Measurements from ENCODE around the gene SCO1.
"Not testable (repeated sequence)": the region's sequence is repeated elsewhere in the genome, so short reads cannot be mapped to it uniquely, and the experiment has no call there.

SCO1 gene

DNA sequence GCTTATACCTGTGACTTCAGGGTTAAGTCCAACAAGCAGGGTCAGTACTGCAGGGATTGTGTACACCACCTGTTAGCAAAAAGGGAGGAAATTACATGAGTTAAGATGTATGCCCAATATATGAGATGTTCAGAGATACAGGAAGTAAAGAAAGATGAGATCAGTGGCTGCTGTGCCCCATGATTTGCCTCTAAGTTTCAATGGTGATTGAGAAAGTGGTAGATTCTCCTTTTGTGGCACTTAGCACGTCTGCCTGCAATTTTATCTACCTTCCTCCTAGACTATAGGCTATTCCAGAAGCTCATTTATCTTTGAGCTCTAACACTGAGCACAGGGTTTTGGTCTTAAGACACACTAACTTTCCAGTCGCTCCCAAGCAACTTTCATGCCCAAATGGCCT is 28.9 kb upstream of the SCO1 start:
- DNase-seq (ENCODE audit: low read depth in 4 of 4, low spot score in 1 of 4) = no peak

DNA sequence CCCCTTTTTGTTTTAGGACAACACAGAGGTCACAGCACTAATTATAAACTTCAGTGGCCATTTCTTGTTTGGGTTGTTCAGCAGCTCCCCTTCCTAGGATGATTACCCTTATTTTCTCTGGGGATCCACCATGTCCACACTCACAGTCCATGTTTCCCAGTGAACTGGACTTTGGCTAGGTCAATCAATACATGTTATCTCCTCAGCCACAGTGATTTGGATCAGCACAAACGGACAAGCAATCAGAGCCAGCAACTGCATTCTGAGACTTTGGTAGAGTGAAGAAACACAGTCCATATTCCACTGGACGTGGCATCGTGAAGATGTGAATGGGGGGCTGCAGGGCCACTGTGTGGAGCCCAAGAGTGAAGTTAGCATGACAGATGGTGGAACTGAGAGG is 27.9 kb upstream of the SCO1 start:
- DNase-seq (ENCODE audit: low read depth in 4 of 4, low spot score in 1 of 4) = no peak

- no peak for DNase-seq (ENCODE audit: low read depth in 4 of 4, low spot score in 1 of 4)
Measured at GRCh38 chr17:10724546-10725195, 27.3 kb upstream of the SCO1 start.

DNA sequence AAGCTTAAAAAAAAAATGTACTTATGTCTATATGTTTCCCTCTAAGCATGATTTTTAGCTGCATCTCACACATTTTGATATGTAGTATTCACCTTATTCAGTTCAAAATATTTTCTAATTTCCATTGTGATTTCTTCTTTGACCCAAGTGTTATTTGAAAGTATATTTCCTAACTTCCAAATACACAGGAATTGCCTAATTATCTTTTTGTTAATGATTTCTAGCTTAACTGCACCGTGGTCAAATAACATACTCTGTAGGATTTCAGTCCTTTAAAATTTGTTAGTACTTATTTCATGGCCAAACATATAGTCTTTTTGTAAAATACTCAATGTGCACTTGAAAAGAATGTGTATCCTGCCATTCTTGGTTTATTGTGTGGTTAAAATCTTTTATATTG is 21.2 kb upstream of the SCO1 start:
- DNase-seq (ENCODE audit: low read depth in 4 of 4, low spot score in 1 of 4) = no peak

- no peak for DNase-seq (ENCODE audit: low read depth in 4 of 4, low spot score in 1 of 4)
Measured at GRCh38 chr17:10716218-10716617, 18.9 kb upstream of the SCO1 start.

DNA sequence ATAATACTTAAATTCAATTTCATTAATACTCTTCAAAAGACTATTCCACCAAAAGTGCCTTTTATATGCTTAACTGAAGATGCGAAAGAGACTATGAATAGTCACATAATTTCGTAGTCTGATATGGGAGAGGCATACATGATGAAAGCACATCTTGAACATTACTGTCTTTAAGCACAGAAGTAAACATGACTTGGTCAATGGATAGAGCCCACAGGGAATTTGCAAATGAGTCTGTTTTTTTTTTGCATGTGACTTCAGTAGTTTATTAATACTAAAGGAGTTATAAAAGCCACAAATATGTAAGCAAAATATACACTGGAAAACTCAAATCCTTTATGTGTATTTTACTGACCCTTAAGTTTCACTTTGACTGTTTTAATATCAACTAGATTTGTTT is 16.0 kb upstream of the SCO1 start:
- DNase-seq (ENCODE audit: low read depth in 4 of 4, low spot score in 1 of 4) = no peak

- DNase-seq (ENCODE audit: low read depth in 4 of 4, low spot score in 1 of 4) = no peak
Measured at GRCh38 chr17:10705727-10706126, 8.4 kb upstream of the SCO1 start.

- no peak for DNase-seq (ENCODE audit: low read depth in 4 of 4, low spot score in 1 of 4)
Measured at GRCh38 chr17:10702574-10702973, 5.2 kb upstream of the SCO1 start.

- no peak for DNase-seq (ENCODE audit: low read depth in 4 of 4, low spot score in 1 of 4)
Measured at GRCh38 chr17:10699856-10700255, 2.5 kb upstream of the SCO1 start.

DNA sequence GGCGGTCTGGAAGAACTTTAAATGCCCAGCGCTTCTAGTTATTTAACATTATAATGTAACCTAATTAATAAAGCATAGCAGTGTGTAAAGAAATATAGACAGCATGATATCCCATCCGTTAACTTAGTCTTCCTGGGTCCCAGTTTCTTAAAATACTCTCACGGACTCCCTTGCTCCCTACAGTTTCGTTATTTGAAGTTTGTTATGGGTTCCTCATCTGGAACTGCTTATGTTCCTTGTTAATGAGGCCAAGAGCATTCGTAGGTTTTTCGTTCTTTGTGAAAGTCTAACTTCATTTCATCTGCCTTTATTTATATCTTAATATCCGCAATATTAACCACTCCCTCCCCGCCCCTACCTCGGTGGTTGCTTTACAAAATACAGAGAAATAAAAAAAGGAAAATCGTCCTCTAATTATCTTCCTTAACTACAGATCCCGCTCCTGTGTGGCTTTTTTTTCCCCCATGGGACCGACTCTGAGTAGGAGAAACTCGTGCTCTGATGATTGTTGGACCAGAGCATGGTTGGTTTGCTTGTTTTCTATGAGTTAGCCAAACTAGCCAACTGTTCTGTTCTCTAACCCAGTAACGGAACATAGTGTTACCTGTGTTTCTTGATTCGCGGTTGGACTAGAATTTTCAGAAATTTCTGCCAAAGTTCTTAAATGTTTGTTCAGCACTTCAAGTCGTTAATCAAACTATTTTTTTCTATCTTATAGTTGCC is 924 bp upstream of the SCO1 start:
- no peak for DNase-seq (ENCODE audit: low read depth in 4 of 4, low spot score in 1 of 4)

DNA sequence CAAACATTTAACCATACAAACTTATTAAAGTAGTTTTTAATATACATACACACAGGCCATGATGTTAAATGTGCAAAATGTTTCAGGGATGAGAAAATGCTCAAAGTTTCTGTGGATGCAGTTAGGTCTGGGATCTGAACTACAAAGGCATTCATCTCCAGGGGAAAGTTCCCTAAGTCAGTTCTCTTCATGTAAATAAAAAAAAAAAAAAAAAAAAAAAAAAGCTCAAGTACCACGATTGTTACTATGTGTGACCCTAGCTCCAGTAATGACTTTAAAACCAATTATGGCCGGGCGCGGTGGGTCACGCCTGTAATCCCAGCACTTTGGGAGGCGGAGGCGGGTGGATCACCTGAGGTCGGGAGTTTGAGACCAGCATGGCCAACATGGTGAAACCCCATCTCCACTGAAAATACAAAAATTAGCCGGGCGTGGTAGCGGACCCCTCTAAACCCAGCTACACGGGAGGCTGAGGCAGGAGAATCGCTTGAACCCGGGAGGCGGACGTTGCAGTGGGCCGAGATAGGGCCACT is 1.4 kb downstream of the SCO1 start:
- not testable (repeated sequence) for DNase-seq (ENCODE audit: low read depth in 4 of 4, low spot score in 1 of 4)

DNA sequence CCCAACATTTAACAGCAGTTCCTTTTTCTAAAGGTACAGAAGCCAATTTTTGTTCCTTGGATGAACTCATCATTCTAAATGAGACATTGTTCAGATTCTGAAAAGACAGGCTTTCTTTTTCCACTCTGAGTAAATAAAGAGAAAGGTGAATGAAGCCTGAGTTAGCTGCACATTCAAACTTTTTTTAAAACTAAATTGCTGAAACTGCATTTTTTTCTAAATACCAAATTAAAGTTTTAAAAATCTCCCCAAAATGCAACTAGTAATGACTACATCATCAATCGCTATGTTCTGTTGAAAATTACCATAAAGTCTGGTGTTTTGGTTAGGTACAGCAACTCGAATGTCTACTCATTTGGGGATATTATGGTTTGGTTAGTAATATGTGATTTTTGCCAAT is 9.8 kb downstream of the SCO1 start:
- no peak for DNase-seq (ENCODE audit: low read depth in 4 of 4, low spot score in 1 of 4)

DNA sequence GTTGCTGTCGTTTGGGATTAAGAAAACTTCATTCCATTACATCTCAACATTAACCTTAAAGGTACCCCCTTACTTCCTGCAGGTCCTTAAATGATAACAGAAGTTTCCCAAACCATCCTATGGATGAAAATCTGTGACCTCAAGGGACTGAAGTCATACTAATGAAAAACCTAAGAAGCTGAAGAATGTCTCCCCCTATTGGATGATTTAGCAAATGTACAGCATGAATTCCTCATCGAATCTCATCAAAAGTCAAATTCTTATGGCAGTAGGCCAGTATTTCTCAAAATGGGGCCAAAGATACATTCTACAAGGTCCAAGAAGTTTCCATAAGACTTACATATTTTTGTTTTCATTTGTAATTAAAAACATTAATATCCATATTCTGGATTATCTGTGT is 13.5 kb downstream of the SCO1 start:
- DNase-seq (ENCODE audit: low read depth in 4 of 4, low spot score in 1 of 4) = no peak

GRCh38 chr17:10681866-10682446 is 15.4 kb downstream of the SCO1 start:
- DNase-seq (ENCODE audit: low read depth in 4 of 4, low spot score in 1 of 4) = no peak

DNA sequence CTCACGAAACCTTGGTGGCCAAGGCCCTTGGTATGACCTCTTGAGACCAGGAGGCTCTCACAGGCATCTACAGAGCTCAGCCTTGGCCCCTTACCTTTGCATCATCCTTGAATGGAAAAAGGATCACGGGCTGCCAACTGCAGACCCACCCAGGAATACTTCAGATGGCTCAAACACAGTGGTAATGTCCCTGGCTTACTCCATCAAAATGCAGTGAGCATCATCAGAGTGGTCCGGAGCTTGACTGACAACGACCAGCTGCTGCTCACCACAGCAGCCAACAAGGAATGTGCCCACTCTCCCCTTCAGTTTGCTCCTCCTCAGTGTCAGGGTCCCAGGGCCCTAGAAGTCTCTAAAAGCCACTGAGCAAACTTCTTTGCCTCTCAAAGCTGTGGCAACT is 22.6 kb downstream of the SCO1 start:
- DNase-seq (ENCODE audit: low read depth in 4 of 4, low spot score in 1 of 4) = no peak

- DNase-seq (ENCODE audit: low read depth in 4 of 4, low spot score in 1 of 4) = no peak
Measured at GRCh38 chr17:10673312-10673711, 24.0 kb downstream of the SCO1 start.

DNA sequence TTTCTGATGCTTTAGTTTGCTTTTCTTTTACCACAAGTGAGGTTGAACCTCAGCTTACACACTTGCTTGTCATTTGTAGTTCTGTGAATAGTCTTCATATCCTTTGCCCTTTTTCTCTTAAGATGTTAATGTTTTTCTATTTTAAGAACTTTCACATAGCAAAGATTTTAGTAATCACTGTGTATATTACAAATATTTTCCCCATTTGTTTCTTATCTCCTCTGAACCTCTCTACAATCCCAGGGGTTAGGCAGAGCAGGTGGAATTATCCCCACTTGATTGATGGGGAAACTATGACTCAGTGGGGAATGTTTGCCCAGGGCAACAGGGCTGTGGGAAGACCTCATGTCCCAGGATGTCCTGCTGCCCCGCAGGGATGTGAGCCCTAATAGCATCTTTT is 28.6 kb downstream of the SCO1 start:
- DNase-seq (ENCODE audit: low read depth in 4 of 4, low spot score in 1 of 4) = no peak

- no peak for DNase-seq (ENCODE audit: low read depth in 4 of 4, low spot score in 1 of 4)
Measured at GRCh38 chr17:10666906-10667305, 30.4 kb downstream of the SCO1 start.

GRCh38 chr17:10664571-10664970 is 32.8 kb downstream of the SCO1 start:
- DNase-seq (ENCODE audit: low read depth in 4 of 4, low spot score in 1 of 4) = no peak

DNA sequence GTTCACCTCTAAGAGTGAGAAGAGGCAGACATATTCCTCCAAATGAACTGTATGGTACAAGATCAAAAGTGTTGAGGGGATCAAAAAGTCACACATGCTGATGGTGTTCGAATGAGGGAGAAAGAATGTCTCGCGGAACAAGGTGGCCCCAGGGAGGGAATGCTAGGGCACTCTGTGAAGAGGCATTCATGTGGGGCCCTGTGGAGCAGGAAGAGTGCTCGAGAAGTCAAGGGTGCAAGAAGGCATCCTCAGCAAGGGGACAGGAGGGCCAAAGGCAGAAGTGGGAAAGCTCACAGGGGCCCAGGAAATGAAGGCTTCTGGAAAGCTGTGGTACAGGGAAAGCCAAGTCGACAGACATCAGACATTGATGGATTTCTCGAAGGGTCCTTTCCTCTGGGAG is 34.1 kb downstream of the SCO1 start:
- no peak for DNase-seq (ENCODE audit: low read depth in 4 of 4, low spot score in 1 of 4)

- no peak for DNase-seq (ENCODE audit: low read depth in 4 of 4, low spot score in 1 of 4)
Measured at GRCh38 chr17:10661437-10661836, 35.9 kb downstream of the SCO1 start.

GRCh38 chr17:10657879-10658278 is 39.5 kb downstream of the SCO1 start:
- no peak for DNase-seq (ENCODE audit: low read depth in 4 of 4, low spot score in 1 of 4)

Data from stimulated activated CD4-positive, alpha-beta T cell treated with anti-CD3 and anti-CD28 coated beads, Interleukin-1b, Interleukin-23, amount 100 ng/mL, for 24 hours (primary cell).